ENCODE measurements around the gene ISYNA1. TPM values are rescaled to one million over a fixed set of nuclear protein-coding genes. Genes with fewer than 3 reads are reported as not detected.
A peak's percentile ranks its signal among the peaks of the same experiment; 100 is the strongest.

The ISYNA1 gene
- total and polyA plus RNA-seq, 2 of the 13 experiments (the other 11 are each of a cell fraction or from before 2014, with no cell fraction given): 29.6 to 48.5 TPM

DNA sequence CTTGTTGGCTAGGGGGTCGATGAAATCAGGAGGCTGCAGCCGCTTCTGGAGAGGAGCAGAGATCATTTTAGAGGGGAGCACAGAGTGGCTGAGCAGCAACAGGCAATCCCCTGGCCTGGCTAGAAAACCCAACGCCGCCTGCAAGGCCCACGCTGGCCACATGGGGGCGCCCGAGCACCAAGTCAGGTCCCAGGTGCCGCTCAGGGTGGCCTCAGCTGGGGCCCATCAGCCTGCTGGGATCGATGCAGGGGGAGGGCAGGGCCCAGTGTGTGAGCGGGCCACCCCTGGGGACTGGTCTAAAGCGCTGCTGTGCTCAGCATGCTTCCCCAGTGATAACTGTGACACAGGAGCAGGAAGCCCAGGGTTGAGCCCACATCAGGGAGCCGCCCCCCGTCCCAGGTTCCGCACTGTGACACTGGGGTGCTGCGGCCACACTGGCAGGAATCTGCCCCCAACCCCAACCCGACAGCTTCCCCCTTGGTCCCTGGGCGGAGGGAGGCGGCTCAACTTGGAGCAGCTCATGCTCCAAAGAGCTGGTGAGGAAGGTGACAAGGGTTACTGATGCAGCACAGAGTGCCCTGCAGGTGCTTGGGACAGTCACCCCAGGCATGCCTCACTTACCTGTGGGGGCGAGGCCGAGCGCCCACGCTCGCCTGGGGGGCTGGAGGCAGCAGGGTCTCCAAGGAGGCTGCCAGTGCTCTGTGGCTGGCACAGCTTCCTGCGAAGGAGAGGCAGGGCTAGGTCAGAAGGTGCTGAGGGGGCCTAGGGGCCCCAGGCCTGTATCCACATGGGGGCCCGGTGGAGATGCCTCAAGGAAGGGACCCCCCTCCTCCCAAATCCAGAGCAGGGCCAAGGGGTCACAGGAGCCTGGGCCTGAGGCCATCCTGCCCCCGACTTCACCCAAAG, 13.3 kb upstream of the ISYNA1 start (continued):
- TF ChIP-seq, protein P1, sequence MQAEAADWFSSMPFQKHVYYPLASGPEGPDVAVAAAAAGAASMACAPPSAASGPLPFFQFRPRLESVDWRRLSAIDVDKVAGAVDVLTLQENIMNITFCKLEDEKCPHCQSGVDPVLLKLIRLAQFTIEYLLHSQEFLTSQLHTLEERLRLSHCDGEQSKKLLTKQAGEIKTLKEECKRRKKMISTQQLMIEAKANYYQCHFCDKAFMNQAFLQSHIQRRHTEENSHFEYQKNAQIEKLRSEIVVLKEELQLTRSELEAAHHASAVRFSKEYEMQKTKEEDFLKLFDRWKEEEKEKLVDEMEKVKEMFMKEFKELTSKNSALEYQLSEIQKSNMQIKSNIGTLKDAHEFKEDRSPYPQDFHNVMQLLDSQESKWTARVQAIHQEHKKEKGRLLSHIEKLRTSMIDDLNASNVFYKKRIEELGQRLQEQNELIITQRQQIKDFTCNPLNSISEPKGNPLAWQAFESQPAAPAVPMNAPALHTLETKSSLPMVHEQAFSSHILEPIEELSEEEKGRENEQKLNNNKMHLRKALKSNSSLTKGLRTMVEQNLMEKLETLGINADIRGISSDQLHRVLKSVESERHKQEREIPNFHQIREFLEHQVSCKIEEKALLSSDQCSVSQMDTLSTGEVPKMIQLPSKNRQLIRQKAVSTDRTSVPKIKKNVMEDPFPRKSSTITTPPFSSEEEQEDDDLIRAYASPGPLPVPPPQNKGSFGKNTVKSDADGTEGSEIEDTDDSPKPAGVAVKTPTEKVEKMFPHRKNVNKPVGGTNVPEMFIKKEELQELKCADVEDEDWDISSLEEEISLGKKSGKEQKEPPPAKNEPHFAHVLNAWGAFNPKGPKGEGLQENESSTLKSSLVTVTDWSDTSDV (CRISPR knock-in tag; IDR thresholded peaks at IDR 0.05): no peak
- TF ChIP-seq NFIB (CRISPR knock-in tag; IDR thresholded peaks at IDR 0.05; ENCODE audit: borderline replicate concordance) (no peak), SRSF9 (IDR thresholded peaks at IDR 0.05; ENCODE audit: borderline replicate concordance, insufficient read depth, low read depth, low read length, poor library complexity, severe bottlenecking) (no peak), SATB2 (CRISPR knock-in tag; IDR thresholded peaks at IDR 0.05) (no peak), ASH2L (IDR thresholded peaks at IDR 0.05; ENCODE audit: insufficient read length, low read depth, low read length) (no peak), SRY (CRISPR knock-in tag; IDR thresholded peaks at IDR 0.05) (no peak), NCOA2 (CRISPR knock-in tag; IDR thresholded peaks at IDR 0.05) (0 out of 2 replicates have a peak, but pooled peaks have one; percentile 13), ZNF501 (CRISPR knock-in tag; IDR thresholded peaks at IDR 0.05) (no peak; the same call in 1 of the 2 replicates), ZMYM2 (CRISPR knock-in tag; IDR thresholded peaks at IDR 0.05) (no peak), U2AF1 (optimal IDR thresholded peaks at IDR 0.05; ENCODE audit: low read depth, low read length) (no peak), RBFOX2 (IDR thresholded peaks at IDR 0.05; ENCODE audit: low read depth, low read length) (no peak)
- TF ChIP-seq, protein P2, sequence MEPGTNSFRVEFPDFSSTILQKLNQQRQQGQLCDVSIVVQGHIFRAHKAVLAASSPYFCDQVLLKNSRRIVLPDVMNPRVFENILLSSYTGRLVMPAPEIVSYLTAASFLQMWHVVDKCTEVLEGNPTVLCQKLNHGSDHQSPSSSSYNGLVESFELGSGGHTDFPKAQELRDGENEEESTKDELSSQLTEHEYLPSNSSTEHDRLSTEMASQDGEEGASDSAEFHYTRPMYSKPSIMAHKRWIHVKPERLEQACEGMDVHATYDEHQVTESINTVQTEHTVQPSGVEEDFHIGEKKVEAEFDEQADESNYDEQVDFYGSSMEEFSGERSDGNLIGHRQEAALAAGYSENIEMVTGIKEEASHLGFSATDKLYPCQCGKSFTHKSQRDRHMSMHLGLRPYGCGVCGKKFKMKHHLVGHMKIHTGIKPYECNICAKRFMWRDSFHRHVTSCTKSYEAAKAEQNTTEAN (CRISPR knock-in tag; conservative IDR thresholded peaks at IDR 0.05): no peak
- TF ChIP-seq, protein P3, sequence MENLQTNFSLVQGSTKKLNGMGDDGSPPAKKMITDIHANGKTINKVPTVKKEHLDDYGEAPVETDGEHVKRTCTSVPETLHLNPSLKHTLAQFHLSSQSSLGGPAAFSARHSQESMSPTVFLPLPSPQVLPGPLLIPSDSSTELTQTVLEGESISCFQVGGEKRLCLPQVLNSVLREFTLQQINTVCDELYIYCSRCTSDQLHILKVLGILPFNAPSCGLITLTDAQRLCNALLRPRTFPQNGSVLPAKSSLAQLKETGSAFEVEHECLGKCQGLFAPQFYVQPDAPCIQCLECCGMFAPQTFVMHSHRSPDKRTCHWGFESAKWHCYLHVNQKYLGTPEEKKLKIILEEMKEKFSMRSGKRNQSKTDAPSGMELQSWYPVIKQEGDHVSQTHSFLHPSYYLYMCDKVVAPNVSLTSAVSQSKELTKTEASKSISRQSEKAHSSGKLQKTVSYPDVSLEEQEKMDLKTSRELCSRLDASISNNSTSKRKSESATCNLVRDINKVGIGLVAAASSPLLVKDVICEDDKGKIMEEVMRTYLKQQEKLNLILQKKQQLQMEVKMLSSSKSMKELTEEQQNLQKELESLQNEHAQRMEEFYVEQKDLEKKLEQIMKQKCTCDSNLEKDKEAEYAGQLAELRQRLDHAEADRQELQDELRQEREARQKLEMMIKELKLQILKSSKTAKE (CRISPR knock-in tag; IDR thresholded peaks at IDR 0.05; ENCODE audit: borderline replicate concordance): no peak
- TF ChIP-seq, protein P4, sequence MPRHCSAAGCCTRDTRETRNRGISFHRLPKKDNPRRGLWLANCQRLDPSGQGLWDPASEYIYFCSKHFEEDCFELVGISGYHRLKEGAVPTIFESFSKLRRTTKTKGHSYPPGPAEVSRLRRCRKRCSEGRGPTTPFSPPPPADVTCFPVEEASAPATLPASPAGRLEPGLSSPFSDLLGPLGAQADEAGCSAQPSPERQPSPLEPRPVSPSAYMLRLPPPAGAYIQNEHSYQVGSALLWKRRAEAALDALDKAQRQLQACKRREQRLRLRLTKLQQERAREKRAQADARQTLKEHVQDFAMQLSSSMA (CRISPR knock-in tag; IDR thresholded peaks at IDR 0.05): no peak
- TF ChIP-seq, protein P5, sequence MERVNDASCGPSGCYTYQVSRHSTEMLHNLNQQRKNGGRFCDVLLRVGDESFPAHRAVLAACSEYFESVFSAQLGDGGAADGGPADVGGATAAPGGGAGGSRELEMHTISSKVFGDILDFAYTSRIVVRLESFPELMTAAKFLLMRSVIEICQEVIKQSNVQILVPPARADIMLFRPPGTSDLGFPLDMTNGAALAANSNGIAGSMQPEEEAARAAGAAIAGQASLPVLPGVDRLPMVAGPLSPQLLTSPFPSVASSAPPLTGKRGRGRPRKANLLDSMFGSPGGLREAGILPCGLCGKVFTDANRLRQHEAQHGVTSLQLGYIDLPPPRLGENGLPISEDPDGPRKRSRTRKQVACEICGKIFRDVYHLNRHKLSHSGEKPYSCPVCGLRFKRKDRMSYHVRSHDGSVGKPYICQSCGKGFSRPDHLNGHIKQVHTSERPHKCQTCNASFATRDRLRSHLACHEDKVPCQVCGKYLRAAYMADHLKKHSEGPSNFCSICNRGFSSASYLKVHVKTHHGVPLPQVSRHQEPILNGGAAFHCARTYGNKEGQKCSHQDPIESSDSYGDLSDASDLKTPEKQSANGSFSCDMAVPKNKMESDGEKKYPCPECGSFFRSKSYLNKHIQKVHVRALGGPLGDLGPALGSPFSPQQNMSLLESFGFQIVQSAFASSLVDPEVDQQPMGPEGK (CRISPR knock-in tag; IDR thresholded peaks at IDR 0.05): peak; percentile 81
